GM18951 (cell line): ENCODE measurements around the gene BRMS1.
A peak's percentile ranks its signal among the peaks of the same experiment; 100 is the strongest.

Source experiments
- POLR2A ChIP-seq: IDR thresholded peaks from 4 replicates; pipeline ENCODE4 v1.6.1; 2011; ENCODE audit warnings: mild to moderate bottlenecking; ENCODE audit not compliant: insufficient read length, insufficient read depth; ENCODE audit errors: extremely low read depth
- in situ Hi-C: fragments of 300-500 bp; cut with MboI; formaldehyde crosslinking; loops from one replicate; pipeline ENCODE4 v1.12.0; 2022; ENCODE audit warnings: low sequenced_read_pairs, mixed read lengths, inconsistent platforms; ENCODE audit not compliant: unreplicated experiment

Gene BRMS1

DNA sequence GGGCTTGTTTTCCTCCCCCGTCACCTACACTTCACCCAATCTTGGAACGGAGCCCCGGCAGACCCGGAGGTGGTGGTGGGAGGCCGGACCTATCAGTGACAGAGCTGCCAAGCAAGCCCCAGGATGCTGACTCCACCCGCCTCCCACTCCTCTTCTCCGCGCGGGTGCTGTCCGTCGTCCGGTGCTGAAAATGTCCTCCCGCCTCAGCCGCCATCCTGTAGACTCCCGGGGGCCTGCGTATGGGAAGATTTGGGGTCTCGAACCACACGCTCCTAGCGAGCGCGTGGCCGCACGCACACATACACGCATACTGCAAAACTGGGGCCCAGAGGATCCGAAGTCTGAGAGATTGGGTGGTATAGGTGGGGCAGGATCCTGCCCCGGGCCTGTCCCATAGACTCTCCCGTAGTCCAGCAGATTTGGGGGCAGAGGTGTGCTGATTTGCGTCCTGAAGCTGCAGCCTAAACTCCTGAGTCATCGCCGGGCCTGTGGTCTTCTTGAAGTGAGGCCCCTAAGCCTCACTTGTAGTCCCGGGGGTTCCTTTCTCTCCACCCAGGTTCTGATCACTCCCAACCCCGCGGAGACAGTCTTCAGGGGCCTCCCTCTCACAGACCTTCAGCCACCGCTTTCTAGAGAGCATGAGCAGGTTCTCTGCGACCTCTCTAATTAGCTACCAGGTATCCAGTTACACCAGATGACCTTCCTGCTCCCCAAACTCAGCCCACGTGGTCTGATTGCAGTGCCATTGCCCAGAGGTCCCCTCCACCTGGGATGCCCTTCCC, 55.2 kb downstream of the BRMS1 start:
- in situ Hi-C loops: no loop called here
- TF ChIP-seq POLR2A: no peak

DNA sequence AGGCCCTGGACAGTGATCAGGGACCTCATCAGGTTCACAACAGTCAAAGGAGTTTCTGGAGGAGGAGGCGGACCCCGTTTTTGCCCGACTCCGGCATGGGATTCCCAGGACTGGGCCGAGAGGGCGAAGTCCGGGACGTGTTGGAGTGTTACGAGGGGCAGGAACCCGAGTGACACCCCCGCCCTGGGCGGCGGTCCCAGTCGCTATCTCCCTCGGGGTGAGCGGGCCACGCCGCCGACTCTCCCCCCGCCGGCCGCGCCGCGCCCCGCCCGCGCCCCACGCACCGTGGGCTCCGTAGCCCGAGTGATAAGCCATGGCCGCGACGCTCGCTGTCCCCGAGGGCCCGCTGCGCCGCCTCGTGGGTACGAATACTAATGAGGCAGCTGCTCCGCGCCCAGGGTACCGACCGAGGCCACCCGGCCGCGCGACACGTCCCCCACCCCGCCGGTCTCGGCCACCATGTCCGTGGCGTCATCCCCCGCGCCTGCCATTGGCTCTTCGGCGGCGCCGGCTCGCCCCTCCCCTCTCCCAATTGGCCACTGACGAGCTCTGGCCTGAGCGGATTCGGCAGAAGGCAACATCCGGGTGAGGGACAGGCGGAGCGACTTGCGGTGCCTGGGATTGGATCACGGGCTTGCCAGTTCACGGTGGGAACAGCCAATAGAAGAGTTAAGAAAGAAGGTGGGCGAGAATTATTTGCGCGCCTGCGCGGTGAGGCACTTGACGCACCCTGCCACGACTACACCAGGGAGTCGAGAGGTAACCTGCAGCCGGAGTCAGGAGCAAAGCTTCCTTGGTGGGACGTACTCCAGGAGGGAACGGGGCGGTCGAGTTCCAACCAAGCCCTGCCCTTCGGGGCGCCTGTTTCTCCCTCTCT, 56.0 kb downstream of the BRMS1 start, which contains the start of gene YIF1A:
Gene YIF1A (minus strand): TSS at position 473 of the 877 bp plus-strand sequence. CDS start 158 bp downstream, at position 315.
- in situ Hi-C loops: no loop called here

GRCh38 chr11:66287889-66288670, 56.8 kb downstream of the BRMS1 start:
- in situ Hi-C loops: no loop called here
- no peak for TF ChIP-seq POLR2A

More for the DNA sequence above, 56.0 kb downstream of the BRMS1 start, which contains the start of gene YIF1A:
- TF ChIP-seq POLR2A: peak; percentile 93
